OCI-LY7 (cell line): Measurements from ENCODE around the gene ITGAD.

Source experiments
- CTCF ChIP-seq: fragments of 200-600 bp; sonication (generic); conservative IDR thresholded peaks from 2 replicates; pipeline ENCODE4 v1.5.1; 2014; ENCODE audit warnings: mild to moderate bottlenecking, antibody characterized with exemption, low read length, moderate library complexity, mixed read lengths
- EZH2phosphoT487 ChIP-seq: fragments of 200-600 bp; sonication (generic); IDR thresholded peaks from 2 replicates; pipeline ENCODE4 v1.6.1; 2018; ENCODE audit warnings: low read depth, borderline replicate concordance, mild to moderate bottlenecking, mixed run types, antibody characterized with exemption, low read length, moderate library complexity, mixed read lengths

DNA sequence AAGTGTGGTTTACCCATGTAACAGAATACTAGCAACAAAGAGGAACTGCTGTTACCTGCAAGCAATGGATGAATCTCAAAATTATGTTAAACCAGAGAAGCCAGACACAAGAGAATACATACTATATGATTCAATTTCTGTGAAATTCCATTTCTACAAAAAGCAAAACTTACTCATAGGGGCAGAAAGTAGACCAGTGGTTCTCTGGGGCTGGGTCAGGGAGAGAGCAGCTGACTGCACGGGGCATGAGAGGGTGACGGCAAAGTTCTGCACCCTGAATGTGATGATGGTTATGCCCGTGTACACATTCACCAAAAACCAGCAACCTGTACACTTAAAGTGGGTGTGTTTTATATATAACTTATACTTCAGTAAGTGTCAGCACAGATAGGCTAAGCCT is 46.4 kb downstream of the ITGAD start:
- TF ChIP-seq CTCF: no peak
- TF ChIP-seq EZH2phosphoT487: no peak
